Central memory CD4-positive, alpha-beta T cell (primary cell): ENCODE data around the gene DNASE1L1.
A peak's percentile ranks its signal among the peaks of the same experiment; 100 is the strongest.

ENCODE experiments used
- DNase-seq: peaks from one replicate; pipeline ENCODE4 v3.0.0; 2022
- total RNA-seq, 3 experiments: gene quantifications; one replicate each; lab custom pipeline; 2026; lab: John Stamatoyannopoulos, UW

DNASE1L1 gene, protein sequence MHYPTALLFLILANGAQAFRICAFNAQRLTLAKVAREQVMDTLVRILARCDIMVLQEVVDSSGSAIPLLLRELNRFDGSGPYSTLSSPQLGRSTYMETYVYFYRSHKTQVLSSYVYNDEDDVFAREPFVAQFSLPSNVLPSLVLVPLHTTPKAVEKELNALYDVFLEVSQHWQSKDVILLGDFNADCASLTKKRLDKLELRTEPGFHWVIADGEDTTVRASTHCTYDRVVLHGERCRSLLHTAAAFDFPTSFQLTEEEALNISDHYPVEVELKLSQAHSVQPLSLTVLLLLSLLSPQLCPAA
- total RNA-seq: 8.2 to 30.7 (median 28.7) reads per million in 3 experiments

DNA sequence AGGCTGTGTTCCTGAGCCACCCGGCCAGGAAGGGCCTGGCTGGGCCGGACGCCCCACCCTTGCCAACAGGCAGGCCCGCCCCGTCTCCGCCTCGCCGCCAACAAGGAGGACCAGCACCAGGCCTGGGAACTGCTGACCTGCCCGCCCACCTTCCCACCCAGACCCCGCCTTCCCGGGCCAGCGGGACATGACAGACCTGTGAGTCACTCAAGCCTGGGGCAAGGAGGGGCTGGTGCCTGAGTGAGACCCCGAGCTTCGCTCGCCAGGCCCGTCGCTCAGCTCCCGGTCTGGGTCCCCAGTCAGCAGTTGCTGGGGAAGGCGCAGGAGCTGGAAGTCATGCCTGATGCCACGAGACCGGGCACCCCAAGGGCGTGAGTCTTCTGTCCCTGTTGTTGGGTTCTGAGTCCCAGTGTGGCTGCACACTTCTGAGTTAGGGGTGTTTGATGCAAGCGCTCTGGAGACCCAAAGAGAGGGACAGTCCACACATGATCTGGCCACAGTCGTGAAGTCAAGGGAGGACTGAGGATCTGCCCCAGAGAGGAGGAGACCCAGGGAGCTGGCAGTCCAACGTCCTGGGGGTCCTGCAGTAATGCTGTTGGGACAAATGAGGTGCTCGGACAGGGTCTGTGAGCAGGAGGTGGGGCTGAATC is at the start of gene DNASE1L1:
Gene DNASE1L1, minus strand, starts transcription at position 33 of the 650 bp plus-strand sequence. CDS start 3,686 bp downstream, outside the sequence.
- no peak for DNase-seq

DNA sequence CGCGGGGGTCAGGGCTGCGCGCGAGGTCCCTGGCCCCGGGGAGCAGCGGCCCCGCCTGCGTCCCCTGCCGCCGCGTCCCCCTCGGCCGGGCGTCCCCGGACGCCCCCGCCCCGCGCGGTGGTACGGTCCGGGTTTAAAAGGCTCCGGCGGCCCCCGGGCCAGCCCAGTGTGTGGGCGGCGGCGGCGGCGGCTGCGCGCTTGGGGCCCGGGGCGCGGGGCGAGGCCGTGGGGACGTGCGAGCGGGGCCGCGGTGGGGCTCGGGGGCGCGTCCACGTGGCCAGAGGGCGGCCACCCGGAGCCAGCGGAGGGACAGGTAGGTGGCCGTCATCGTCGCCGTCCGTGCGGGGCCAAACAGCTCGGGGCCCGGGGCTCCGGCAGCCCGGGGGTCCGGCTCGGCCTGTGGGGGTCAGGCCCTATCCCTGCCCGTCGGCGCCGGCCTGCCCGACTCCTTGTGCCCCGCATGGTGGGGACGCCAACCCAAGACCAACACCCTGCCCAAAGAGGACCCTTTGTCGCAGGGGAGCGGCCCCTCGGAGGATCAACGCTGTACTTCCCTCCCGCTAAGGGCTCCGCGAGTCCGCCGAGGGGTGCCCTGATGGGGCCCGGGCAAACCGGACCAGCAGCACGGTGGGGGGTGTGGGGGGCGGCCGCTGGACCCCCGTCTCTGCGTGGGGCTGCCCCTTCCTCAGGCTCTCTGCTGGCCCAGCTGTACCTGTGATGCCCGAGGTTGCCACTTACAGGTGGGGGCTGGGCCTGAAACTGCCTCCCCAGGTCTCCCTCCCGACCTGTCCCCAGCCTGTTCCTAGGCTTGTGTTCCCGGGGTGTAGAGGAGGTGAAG is 49.3 kb upstream of the DNASE1L1 start, which contains the start of gene PLXNA3:
Gene PLXNA3, plus strand, starts transcription at position 166 of the 838 bp plus-strand sequence. CDS start 1,903 bp downstream, outside the sequence.
- peak; percentile 62 for DNase-seq

GRCh38 chrX:154457491-154458115 is 48.5 kb upstream of the DNASE1L1 start:
- peak; percentile 67 for DNase-seq

DNA sequence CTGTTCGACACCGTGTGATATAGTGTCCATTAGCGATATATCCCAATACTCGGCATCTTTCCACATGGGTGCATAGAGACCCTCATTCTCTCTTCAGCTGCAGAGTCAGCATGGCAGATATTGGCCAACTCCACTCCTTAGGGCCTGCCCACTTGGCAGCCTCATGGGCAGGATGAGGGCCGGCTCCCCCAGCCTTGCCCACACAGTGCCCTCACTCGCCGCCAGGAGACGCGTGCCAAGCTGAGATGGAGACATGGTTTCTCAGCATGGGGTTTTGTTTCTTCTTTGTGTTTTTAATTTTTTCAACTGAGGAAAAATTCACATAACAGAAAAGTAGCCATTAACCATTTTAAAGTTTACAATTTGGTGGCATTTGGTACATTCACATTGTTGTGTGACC is 43.8 kb upstream of the DNASE1L1 start:
- DNase-seq: no peak

DNA sequence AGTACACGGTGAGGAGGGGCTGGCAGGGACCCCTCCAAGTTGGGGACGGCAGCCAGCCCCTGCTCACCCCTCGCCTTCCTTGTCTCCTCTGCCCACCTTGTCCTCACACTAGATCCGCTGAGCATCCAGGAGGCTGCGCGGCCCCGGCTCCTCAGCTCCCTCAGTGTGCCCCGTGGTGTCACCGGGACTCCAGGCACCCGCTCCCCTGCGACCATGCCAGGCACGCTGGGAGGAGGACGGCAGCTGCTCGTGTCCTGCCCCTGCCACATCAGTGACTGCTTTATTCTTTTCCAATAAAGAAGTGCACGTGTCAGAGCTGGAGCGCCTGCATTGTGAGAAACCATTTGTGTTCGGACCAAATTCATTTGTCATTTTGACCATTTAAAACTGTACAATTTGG is 41.3 kb upstream of the DNASE1L1 start:
- no peak for DNase-seq

DNA sequence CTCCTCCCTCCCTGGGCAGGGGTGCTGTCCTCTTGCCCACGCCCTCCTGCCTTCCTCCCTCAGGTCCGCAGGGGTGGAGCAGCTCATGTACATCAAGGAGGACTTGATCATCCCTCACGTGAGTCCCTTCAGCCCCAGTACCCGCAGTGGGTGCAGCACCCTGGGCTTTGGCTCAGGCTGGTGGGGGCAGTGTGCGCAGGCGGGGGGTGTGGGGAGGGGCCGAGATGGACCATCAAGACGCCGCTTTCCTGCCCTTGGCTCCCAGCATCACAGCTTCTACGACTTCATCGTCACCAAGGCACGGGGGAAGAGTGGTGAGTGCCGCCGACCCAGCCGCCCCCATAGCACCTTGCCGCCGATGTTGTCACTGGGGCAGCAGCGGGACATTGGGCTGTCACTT is 40.6 kb upstream of the DNASE1L1 start:
- DNase-seq: no peak

DNA sequence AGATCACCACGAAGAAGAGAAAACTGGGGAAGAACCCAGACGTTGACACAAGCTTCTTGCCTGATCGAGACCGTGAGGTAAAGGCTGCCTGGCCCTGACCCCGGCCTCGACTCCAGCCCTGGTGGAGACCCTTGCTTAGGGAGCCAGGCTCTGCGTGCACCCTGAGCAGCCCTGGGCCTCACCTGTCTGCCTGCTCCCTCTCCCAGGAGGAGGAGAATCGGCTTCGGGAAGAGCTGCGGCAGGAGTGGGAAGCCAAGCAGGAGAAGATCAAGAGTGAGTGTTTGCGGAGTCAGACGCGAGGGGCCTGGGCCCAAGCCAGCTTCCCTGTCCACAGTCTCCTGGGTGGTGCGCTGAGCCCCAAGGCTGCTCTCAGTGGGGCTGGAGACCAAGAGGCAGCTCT is 39.4 kb upstream of the DNASE1L1 start:
- DNase-seq: no peak

- no peak for DNase-seq
Measured at GRCh38 chrX:154446430-154446829, 37.4 kb upstream of the DNASE1L1 start.

- DNase-seq: no peak
Measured at GRCh38 chrX:154445776-154446175, 36.7 kb upstream of the DNASE1L1 start.

GRCh38 chrX:154444755-154445246 is 35.7 kb upstream of the DNASE1L1 start:
- no peak for DNase-seq

DNA sequence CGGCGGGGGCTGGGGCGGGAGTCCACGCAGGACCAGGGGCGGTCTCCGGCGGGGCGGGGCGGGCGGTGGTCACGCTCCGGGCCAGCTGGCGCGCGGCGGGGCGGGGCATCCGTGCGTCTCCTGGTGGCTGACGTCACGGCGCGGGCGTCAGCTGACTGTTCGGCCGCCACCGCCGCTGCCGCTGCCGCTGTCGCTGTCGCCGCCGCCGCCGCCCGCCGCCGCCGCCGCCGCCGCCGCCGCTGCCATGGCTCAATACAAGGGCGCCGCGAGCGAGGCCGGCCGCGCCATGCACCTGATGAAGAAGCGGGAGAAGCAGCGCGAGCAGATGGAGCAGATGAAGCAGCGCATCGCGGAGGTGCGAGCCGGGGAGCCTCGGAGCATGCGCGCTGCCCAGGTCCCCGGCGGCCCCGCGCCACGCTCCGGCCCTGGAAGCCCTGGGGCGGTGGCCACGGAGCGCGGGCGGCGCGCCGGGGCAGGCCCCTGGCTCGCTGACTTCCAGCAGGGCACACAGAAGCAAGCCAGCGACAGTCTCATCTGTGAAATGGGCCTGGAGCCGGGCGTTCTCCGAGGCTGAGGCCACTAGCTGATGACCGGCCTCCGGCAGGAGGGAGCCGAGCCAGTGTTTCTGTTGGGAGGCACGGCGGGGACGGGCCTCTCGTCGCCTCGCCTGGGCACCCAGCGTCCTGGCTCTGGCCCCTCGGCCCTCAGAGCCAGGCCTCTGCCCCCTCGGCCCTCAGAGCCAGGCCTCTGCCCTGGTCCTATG is 35.1 kb upstream of the DNASE1L1 start, which contains the start of gene FAM50A:
Gene FAM50A, plus strand, starts transcription at position 150 of the 763 bp plus-strand sequence. Its CDS starts 95 bp downstream, at position 245.
- peak; percentile 67 for DNase-seq

DNA sequence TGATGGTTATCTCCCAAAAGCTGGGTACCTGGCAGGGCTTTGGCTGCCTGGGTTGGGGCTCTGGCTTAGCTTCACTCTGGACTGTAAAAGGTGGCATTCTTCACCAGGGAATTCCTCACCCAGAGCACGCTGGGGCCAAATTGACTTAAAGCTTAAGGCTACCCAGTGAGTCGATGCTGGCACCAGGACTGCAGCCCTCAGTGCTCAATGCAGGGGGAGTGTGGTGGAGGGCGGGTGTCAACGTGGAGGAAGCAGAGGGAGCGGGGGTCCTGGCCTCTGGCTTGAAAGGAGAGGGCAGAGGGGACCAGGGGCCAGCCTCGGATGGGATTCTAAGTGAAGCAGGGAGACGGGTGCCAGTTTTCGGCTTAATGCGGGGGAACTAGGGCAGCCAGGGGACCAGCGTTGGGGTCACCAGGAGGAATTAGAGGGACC is 34.4 kb upstream of the DNASE1L1 start:
- DNase-seq: no peak

DNA sequence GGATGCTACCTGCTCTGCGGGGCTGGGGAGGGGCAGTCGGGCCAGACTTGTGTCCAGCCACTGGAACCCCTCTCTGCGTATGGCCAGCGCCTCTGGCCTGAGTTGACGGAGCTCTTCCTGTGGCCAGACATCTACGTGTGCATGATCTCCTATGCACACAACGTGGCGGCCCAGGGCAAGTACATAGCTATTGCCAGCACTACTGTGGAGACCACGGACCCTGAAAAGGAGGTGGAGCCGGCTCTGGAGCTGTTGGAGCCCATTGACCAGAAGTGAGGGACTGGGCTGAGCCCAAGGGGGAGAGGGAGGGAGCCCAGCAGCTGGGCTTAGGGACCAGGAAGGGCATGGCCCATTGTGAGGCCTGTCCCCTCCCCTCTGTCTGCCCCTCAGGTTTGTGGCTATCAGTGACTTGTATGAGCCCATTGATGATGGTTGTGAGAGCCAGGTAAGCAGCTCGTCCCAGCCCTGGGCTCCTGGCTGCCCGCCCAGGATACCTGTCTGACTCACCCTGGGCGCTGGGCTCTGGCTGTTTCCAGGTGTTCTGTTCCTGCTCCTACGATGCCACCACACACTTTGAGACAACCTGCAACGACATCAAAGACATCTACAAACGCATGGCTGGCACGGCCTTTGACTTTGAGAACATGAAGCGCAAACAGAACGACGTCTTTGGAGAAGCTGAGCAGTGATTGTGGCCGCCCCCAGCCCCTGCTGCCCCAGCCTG is 33.1 kb upstream of the DNASE1L1 start:
- DNase-seq: no peak

GRCh38 chrX:154441564-154441963 is 32.5 kb upstream of the DNASE1L1 start:
- peak; percentile 26 for DNase-seq

- no peak for DNase-seq
Measured at GRCh38 chrX:154440623-154441357, 31.7 kb upstream of the DNASE1L1 start.

DNA sequence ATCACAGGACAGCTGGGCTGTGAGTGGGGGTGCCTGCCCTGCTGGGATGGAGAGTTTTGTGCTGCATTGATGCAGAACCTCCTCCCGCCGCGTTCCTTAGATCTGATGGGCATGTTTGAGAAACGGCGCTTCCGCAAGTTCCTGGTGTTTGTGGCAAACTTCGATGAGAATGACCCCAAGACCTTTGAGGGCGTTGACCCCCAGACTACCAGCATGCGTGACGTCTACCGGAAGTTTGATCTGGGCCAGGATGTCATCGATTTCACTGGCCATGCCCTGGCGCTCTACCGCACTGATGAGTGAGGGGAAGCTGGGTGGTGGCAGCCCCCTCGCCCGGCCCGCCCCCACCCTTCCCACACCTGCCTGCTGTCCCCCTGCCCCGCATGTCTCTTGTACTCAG is 30.8 kb upstream of the DNASE1L1 start:
- no peak for DNase-seq

GRCh38 chrX:154437971-154438893 is 29.2 kb upstream of the DNASE1L1 start:
- DNase-seq: no peak

DNA sequence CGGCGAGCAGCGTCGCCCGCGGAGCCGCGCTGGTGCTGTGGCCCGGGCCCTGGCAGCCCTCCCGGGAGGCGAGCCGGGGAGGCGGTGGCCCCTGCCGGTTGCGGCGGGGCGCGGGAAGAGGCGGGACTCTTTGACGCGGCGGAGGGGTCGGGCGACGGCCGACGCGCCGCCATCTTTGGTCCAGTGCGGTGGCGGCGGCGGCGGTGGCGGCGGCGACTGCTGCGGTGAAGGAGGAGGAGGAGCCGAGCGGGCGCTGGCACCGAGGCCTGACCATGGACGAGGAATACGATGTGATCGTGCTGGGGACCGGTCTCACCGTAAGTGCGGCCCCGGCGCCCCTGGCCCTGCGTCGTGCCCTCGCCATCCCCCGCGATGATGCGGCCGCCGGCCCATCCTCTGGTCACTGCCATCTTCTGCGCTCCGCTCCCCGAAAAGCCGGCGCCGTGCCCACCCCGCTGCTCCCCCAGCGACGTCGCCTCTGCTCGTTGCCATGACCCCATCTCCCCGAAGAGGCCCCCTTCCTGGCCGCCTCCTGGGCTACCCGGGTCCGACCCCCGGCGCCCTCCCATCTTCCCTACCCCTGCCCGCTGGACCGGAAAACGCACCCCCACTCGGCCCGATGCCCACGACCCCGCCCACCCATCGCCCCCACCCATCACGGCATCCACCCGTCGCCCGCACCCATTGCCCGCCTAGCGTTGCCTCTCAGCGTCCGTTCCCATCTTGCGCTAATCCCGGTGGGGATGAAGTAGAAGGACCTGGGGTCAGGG is 28.1 kb upstream of the DNASE1L1 start, which contains the start of gene GDI1:
Gene GDI1, plus strand, starts transcription at position 172 of the 770 bp plus-strand sequence. Its CDS starts 101 bp downstream, at position 273.
- DNase-seq: peak; percentile 57
